Astrocyte (in vitro differentiated cells and primary cell): ENCODE data around the gene CYYR1. TPM values are rescaled to one million over a fixed set of nuclear protein-coding genes. Genes with fewer than 3 reads are reported as not detected.

Experiments used
- DNase-seq: peaks from one replicate; pipeline ENCODE4 v3.0.0-alpha.2; 2010; ENCODE audit warnings: low read depth
- FAIRE-seq: peaks from 2 replicates; lab custom pipeline; 2011; peaks lifted over from hg19 to GRCh38; lab: Jason Lieb, UNC
- H2AFZ ChIP-seq: 2 replicates; pipeline ENCODE4 v1.6.0; 2012; ENCODE audit warnings: low read depth, low read length, inconsistent platforms
- H3K27ac ChIP-seq: 2 replicates; pipeline ENCODE4 v1.5.1; 2011; ENCODE audit warnings: low read depth, low read length, inconsistent platforms
- H3K27me3 ChIP-seq: 2 replicates; pipeline ENCODE4 v1.6.0; 2011; ENCODE audit warnings: low read length, inconsistent platforms; ENCODE audit not compliant: insufficient read depth
- H3K36me3 ChIP-seq: 2 replicates; pipeline ENCODE4 v1.5.1; 2011; ENCODE audit warnings: low read length, inconsistent platforms; ENCODE audit not compliant: insufficient read depth
- H3K4me1 ChIP-seq: 2 replicates; pipeline ENCODE4 v1.5.1; 2011; ENCODE audit warnings: low read length, inconsistent platforms; ENCODE audit not compliant: insufficient read depth
- H3K4me2 ChIP-seq: 2 replicates; pipeline ENCODE4 v1.6.0; 2012; ENCODE audit warnings: low read length, inconsistent platforms
- H3K4me3 ChIP-seq: 2 replicates; pipeline ENCODE4 v1.5.1; 2011; ENCODE audit warnings: low read depth, mild to moderate bottlenecking, low read length, inconsistent platforms; ENCODE audit not compliant: insufficient read depth
- H3K79me2 ChIP-seq: 2 replicates; pipeline ENCODE4 v1.6.0; 2012; ENCODE audit warnings: mild to moderate bottlenecking, low read length, inconsistent platforms; ENCODE audit not compliant: insufficient read depth
- H3K9ac ChIP-seq: 2 replicates; pipeline ENCODE4 v1.6.0; 2012; ENCODE audit warnings: mild to moderate bottlenecking, low read length, inconsistent platforms
- H3K9me3 ChIP-seq: 2 replicates; pipeline ENCODE4 v1.5.1; 2012; ENCODE audit warnings: low read depth, mild to moderate bottlenecking, low read length, inconsistent platforms; ENCODE audit not compliant: insufficient read depth
- H4K20me1 ChIP-seq: 2 replicates; pipeline ENCODE4 v1.6.0; 2012; ENCODE audit warnings: low read length, inconsistent platforms; ENCODE audit not compliant: insufficient read depth
- H3K27ac Mint-ChIP-seq: one replicate; pipeline ENCODE4 v1.8.0; 2021; ENCODE audit warnings: mild to moderate bottlenecking, mixed read lengths; ENCODE audit not compliant: unreplicated experiment
- H3K27me3 Mint-ChIP-seq: one replicate; pipeline ENCODE4 v1.8.0; 2021; ENCODE audit warnings: low read depth, mixed read lengths; ENCODE audit not compliant: unreplicated experiment
- H3K36me3 Mint-ChIP-seq: one replicate; pipeline ENCODE4 v1.8.0; 2021; ENCODE audit warnings: low read depth, mixed read lengths; ENCODE audit not compliant: unreplicated experiment
- H3K4me1 Mint-ChIP-seq: one replicate; pipeline ENCODE4 v1.8.0; 2021; ENCODE audit warnings: low read depth, mixed read lengths; ENCODE audit not compliant: unreplicated experiment
- H3K4me3 Mint-ChIP-seq: one replicate; pipeline ENCODE4 v1.8.0; 2021; ENCODE audit warnings: mild to moderate bottlenecking, moderate library complexity, mixed read lengths; ENCODE audit not compliant: unreplicated experiment
- H3K9me3 Mint-ChIP-seq: one replicate; pipeline ENCODE4 v1.8.0; 2021; ENCODE audit warnings: mild to moderate bottlenecking, mixed read lengths; ENCODE audit not compliant: unreplicated experiment
- EZH2 ChIP-seq: IDR thresholded peaks from 2 replicates; pipeline ENCODE4 v1.6.1; 2012; ENCODE audit warnings: mild to moderate bottlenecking, low read length, inconsistent platforms; ENCODE audit not compliant: insufficient read depth
- total RNA-seq: library from RNA; stranded (reverse); gene quantifications from 2 replicates; pipeline ENCODE4 v1.2.1, GENCODE V29; 2021
- TF ChIP-seq, protein P1 (sequence below): IDR thresholded peaks from 2 replicates; pipeline ENCODE4 v1.5.1; 2011; ENCODE audit warnings: low read depth, mild to moderate bottlenecking, inconsistent platforms, low read length, moderate library complexity; ENCODE audit not compliant: insufficient read depth

The CYYR1 gene
- total RNA-seq, 1 donor from 2014 or later = 4.7 TPM

DNA sequence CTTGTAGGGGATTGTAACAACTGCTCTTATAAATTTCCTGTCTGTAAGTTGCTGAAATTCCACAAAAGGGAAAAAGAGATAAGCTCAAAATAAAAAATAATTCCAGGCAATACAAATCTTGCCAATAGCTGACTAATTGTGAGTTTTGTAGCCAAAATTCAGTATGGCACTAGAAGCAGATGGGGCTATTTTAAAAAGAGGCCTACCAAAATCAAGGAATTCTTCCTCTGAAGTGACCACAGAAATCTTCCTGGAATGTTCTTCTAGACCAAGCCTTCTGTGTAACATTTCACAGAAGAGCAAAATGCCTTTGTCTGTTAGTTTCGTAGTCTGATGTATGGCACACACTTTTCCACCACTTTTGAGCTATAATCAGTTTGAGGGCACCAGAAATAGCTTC, 127.6 kb downstream of the CYYR1 start:
- FAIRE-seq (peak; percentile 87), DNase-seq (peak; percentile 87)
- H3K27me3 Mint-ChIP-seq = no peaks in the 10 kb centered on the region
- Histone ChIP-seq H4K20me1 (no peaks in the 10 kb centered on the region), H3K36me3 (no peaks in the 10 kb centered on the region), H3K4me3 (no peak overlapping the region), H3K4me1 (peaks cover 4% of the 10 kb centered on the region), H3K4me2 (no peak overlapping the region), H2AFZ (no peak overlapping the region), H3K9me3 (no peaks in the 10 kb centered on the region), H3K27me3 (no peaks in the 10 kb centered on the region), H3K79me2 (no peaks in the 10 kb centered on the region), H3K9ac (no peak overlapping the region), H3K27ac (no peak overlapping the region)
- H3K4me3 Mint-ChIP-seq = no peak overlapping the region
- H3K36me3 Mint-ChIP-seq = no peaks in the 10 kb centered on the region
- peaks cover 56% of the 10 kb centered on the region for H3K4me1 Mint-ChIP-seq
- H3K27ac Mint-ChIP-seq = peak overlapping the region; percentile 9
- H3K9me3 Mint-ChIP-seq = no peaks in the 10 kb centered on the region
- TF ChIP-seq EZH2 = no peak
- TF ChIP-seq, protein P1, sequence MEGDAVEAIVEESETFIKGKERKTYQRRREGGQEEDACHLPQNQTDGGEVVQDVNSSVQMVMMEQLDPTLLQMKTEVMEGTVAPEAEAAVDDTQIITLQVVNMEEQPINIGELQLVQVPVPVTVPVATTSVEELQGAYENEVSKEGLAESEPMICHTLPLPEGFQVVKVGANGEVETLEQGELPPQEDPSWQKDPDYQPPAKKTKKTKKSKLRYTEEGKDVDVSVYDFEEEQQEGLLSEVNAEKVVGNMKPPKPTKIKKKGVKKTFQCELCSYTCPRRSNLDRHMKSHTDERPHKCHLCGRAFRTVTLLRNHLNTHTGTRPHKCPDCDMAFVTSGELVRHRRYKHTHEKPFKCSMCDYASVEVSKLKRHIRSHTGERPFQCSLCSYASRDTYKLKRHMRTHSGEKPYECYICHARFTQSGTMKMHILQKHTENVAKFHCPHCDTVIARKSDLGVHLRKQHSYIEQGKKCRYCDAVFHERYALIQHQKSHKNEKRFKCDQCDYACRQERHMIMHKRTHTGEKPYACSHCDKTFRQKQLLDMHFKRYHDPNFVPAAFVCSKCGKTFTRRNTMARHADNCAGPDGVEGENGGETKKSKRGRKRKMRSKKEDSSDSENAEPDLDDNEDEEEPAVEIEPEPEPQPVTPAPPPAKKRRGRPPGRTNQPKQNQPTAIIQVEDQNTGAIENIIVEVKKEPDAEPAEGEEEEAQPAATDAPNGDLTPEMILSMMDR = no peak

DNA sequence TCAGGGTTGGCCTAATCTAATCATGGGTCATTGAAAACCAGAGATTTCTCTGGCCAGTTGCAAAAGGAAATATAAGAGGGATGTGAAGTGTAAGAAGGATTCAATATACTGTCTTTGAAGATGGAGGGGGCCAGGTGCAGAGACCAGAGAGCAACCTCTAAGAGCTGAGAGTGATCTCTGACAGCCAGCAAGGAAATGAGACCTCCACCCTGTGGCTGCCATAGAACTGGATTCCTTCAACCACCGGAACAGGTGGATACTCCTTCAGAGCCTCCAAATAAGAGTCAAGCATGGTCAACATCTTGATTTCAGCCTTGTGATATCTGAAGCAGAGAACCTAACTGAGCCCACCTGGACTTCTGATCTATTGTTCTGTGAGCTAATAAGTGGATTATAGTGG, 128.4 kb downstream of the CYYR1 start:
- no peaks in the 10 kb centered on the region for H3K79me2 ChIP-seq
- Mint-ChIP-seq H3K4me1 (peaks cover 56% of the 10 kb centered on the region), H3K36me3 (no peaks in the 10 kb centered on the region), H3K27me3 (no peaks in the 10 kb centered on the region), H3K9me3 (no peaks in the 10 kb centered on the region), H3K4me3 (no peak overlapping the region), H3K27ac (peak overlapping the region; percentile 55)
- no peak overlapping the region for H2AFZ ChIP-seq
- no peak overlapping the region for H3K9ac ChIP-seq
- no peaks in the 10 kb centered on the region for H4K20me1 ChIP-seq
- H3K36me3 ChIP-seq = no peaks in the 10 kb centered on the region
- H3K9me3 ChIP-seq = no peaks in the 10 kb centered on the region
- H3K4me1 ChIP-seq = peaks cover 4% of the 10 kb centered on the region
- TF ChIP-seq, protein P1 = no peak
- TF ChIP-seq EZH2 = no peak
- FAIRE-seq (no peak), DNase-seq (no peak)
- no peak overlapping the region for H3K4me3 ChIP-seq
- H3K27ac ChIP-seq = no peak overlapping the region
- no peaks in the 10 kb centered on the region for H3K27me3 ChIP-seq
- H3K4me2 ChIP-seq = no peak overlapping the region

DNA sequence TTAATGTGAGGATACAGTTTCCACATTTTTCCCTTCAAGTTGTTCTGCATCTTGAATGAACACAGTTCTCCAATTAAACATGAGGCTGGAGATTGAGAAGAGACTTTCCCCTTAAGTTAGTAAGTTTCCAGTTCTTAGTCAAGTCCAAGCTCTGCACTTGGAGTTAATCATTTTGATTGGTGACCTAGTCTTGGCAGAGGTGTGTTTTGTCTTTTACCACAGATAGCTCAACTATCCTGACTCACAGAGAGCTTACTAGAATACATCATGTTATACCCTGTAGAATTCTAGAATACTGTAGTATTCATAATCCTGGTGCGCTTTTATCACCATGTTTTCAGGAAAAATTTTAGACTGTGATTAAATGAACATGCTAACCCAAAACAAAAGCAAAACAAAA, 129.2 kb downstream of the CYYR1 start:
- H3K79me2 ChIP-seq = no peaks in the 10 kb centered on the region
- no peaks in the 10 kb centered on the region for H4K20me1 ChIP-seq
- H3K4me3 ChIP-seq = no peak overlapping the region
- no peak overlapping the region for H3K9ac ChIP-seq
- peaks cover 4% of the 10 kb centered on the region for H3K4me1 ChIP-seq
- no peak overlapping the region for H2AFZ ChIP-seq
- FAIRE-seq (no peak), DNase-seq (peak; percentile 81)
- Mint-ChIP-seq H3K36me3 (no peaks in the 10 kb centered on the region), H3K27ac (no peak overlapping the region), H3K27me3 (no peaks in the 10 kb centered on the region), H3K4me1 (peaks cover 51% of the 10 kb centered on the region), H3K4me3 (no peak overlapping the region), H3K9me3 (no peaks in the 10 kb centered on the region)
- no peaks in the 10 kb centered on the region for H3K36me3 ChIP-seq
- TF ChIP-seq, protein P1 = no peak
- no peak for TF ChIP-seq EZH2
- H3K27ac ChIP-seq = no peak overlapping the region
- H3K4me2 ChIP-seq = no peak overlapping the region
- H3K27me3 ChIP-seq = no peaks in the 10 kb centered on the region
- H3K9me3 ChIP-seq = no peaks in the 10 kb centered on the region
